ENCODE results near the gene VPS51.
A peak's percentile ranks its signal among the peaks of the same experiment; 100 is the strongest.

VPS51 gene

DNA sequence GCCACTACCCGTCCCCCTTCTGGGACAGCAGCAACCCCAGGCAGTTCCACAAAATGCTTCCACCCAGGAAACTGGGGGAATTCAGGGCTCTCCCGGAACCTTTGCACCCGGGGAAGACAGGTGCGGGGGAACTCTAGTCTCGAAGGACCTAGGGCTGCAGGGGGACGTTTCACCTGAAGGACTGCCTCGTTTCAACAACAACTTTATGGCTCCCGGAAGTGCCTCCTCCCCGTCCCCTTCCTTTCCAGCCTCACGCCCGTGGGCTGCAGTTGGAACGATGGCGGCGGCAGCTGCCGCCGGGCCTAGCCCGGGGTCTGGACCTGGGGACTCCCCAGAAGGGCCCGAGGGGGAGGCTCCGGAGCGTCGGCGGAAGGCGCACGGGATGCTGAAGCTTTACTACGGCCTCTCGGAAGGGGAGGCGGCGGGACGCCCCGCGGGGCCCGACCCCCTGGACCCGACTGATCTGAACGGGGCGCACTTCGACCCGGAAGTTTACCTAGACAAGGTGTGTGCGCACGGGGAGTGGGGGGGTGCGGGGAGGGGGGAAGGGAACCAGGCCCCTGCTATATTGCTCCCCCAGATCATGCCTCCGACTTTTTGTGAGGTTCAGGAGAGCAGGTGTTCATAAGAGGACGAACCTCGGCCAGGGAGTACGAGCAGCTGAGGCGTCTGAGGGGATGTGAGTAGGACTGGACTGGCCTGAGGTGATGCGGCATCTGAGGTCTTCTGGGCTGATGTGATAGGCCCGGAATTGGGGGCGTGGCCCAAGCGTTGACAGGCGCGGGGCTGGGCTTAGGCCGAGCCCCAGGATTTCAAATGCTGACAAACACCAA, at the start of gene VPS51:
TSS of gene VPS51 (plus strand) at position 241 of the 833 bp plus-strand sequence. CDS start at position 278, 37 bp downstream.
- peak; percentile 93 for DNase-seq (ENCODE audit: low read depth)

GRCh38 chr11:65047581-65048422, 48.2 kb upstream of the VPS51 start:
- DNase-seq (ENCODE audit: low read depth): no peak

GRCh38 chr11:65051398-65051858, 44.6 kb upstream of the VPS51 start:
- DNase-seq (ENCODE audit: low read depth): no peak

DNA sequence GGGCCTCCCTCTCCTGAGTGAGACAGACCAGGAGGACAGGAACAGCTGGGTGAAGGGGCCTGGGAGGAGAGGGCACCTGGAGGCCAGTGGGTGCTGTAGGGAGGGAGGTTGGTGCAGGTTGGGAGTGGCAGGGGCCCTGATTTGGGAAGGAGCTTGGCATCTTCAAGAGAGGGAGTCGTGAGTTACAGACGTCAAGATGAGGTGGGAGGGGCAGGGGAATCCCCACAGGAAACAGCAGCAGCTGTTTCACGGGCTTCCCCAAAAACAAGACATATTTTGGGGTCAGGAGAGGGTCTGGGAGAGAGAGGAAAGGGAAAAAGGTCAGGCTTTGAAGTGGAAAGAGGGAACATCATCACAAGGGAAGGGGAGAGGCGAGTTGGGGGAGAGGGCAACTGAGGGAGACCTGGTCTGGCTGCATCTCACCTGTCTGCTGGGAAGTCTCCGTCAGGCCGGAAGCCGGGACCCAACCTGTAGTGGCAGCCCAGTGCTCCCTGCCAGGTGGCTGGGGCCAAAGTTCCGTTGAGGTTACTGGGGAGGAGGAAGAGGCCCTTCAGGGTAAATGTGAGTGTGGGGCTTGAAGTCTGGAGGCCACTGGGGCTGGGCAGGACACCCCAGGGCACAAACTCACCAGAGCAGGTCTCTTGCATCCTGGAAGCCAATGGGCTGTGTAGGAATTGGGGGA, 42.0 kb upstream of the VPS51 start:
- DNase-seq (ENCODE audit: low read depth): no peak

DNA sequence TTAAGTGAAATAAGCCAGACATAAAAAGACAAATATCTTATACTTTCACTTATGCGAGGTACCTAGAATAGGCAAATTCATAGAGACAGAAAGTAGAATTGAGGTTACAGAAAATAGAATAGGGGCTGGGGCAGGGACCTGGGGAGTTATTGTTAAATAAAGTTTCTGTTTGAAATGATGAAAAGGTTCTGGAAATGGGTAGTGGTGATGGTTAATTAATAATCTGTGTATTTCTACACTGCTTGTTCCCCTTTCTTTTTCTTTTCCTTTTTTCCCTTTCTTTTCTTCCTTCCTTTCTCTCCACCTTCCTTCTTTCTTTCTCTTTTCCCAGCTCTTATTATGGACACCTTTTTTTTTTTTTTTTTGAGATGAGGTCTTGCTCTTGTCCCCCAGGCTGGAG, 40.5 kb upstream of the VPS51 start:
- no peak for DNase-seq (ENCODE audit: low read depth)

DNA sequence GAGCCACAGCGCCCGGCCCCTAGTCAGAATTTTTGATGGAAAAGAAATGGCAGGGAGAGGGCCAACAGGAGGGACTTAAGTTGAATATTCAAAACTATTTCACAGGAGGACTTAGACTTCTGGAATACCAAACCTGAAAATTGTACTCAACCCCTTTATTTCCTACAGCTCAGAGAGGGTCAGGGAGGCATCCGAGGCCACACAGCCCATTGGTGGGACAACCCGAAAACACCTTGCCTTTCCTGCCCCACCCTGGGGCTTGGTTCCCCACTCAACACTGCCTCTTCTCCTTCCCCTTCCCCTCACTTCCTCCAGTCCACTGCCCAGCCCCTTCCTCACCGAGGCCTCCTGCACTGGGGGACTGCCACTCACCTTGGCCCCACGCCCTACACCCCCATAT, 39.0 kb upstream of the VPS51 start:
- DNase-seq (ENCODE audit: low read depth): no peak

GRCh38 chr11:65057526-65057925, 38.5 kb upstream of the VPS51 start:
- DNase-seq (ENCODE audit: low read depth): no peak

DNA sequence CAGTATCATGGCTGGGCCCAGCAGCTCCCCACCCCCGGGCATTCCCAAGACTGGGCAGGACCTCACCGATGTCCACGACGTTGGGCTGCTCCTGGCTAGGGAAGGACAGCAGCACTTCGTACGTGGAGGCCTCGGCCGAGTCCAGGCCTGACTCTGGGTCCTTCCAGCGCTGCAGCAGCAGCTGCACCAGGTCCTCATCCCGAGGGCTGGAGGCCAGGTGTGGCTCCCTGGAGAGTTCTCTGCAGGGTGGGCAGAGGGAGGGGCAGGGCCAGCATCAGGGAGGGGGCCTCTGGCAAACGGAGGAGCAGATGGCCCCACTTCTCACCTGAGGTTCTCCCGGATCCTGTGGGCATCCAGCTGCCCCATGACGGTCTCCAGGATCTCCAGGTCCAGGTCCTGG, 38.0 kb upstream of the VPS51 start:
- no peak for DNase-seq (ENCODE audit: low read depth)

GRCh38 chr11:65058419-65059054, 37.5 kb upstream of the VPS51 start, which contains the start of gene NAALADL1:
NAALADL1 (minus strand) TSS chr11:65058553; CDS start chr11:65058521, 32 bp downstream.
- no peak for DNase-seq (ENCODE audit: low read depth)

GRCh38 chr11:65059523-65059922, 36.5 kb upstream of the VPS51 start:
- DNase-seq (ENCODE audit: low read depth): no peak

GRCh38 chr11:65059959-65060824, 35.8 kb upstream of the VPS51 start:
- no peak for DNase-seq (ENCODE audit: low read depth)

GRCh38 chr11:65060913-65061408, 35.1 kb upstream of the VPS51 start:
- peak; percentile 27 for DNase-seq (ENCODE audit: low read depth)

GRCh38 chr11:65063532-65063931, 32.5 kb upstream of the VPS51 start:
- DNase-seq (ENCODE audit: low read depth): no peak

- no peak for DNase-seq (ENCODE audit: low read depth)
Observed at GRCh38 chr11:65064847-65065240, 31.2 kb upstream of the VPS51 start.

- DNase-seq (ENCODE audit: low read depth): no peak
Observed at GRCh38 chr11:65065851-65066250, 30.2 kb upstream of the VPS51 start.

- no peak for DNase-seq (ENCODE audit: low read depth)
Observed at GRCh38 chr11:65066315-65066714, 29.7 kb upstream of the VPS51 start.

DNA sequence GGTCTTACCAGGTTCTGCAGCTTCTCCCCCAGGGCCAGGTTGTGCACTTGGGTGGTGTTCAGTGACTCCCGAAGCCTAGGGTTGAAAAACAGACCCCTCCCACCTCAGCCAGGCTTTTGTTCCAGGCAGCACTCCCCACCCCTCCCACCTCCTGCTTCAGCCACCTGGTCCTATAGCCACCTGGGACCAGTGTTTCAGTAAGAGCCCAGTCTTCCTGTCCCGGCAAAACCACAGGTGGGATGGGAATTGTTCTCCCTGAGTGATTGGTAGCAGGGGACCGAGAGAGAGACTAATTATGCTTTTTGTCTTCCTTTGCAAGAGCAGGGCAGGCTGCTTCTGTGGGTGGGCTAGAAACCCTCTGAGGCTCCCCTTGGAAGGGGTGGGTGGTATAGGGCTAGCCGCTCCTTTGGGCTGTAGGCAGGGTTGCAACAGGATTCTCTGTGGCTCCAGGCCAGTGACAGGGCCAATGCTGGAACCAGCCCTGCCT, 29.2 kb upstream of the VPS51 start:
- DNase-seq (ENCODE audit: low read depth): no peak

- no peak for DNase-seq (ENCODE audit: low read depth)
Observed at GRCh38 chr11:65067446-65067845, 28.6 kb upstream of the VPS51 start.

GRCh38 chr11:65069217-65069616, 26.8 kb upstream of the VPS51 start:
- no peak for DNase-seq (ENCODE audit: low read depth)

DNA sequence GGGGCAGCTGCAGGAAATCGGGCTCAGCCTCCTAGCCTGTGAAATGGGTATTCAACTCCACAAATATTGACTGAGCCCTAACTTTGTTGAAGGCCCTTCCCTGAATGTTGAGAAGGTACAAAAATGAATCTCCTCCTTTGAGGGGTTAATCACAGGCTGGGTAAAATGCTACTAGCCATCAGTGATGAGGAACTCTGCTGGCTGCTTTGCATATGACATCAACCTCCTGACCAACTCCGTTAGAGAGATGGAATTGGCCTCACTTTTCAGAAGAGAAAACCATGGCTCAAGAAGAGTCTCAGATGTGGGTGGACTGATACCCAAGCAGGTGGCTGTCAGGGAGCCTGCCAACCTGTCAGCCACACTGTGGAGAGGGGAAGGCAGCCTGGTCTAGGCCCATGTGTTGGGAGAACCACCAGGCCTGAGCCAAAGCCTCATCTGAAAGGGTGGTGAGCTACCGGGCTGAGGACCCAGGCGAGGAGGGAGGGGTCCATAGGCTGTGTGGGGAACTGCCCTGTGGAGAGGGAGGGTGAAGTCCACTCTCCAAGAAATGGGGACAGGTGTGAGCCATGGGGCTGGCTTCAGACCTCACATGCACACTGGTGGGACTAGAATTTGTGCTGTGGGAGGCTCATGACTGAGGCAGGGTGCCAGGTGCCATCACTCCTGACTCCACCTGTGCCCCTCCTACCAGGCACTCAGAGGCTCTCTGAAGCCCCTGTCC, 23.9 kb upstream of the VPS51 start:
- DNase-seq (ENCODE audit: low read depth): peak; percentile 17
